Colon (tissue), 2 donors: ENCODE data around the gene ANKRD40.
"Not testable (repeated sequence)": the region's sequence is repeated elsewhere in the genome, so short reads cannot be mapped to it uniquely, and the experiment has no call there.

ENCODE experiments used
- FAIRE-seq: peaks from 2 replicates; lab custom pipeline; 2012; peaks lifted over from hg19 to GRCh38; lab: Jason Lieb, UNC
- donor health status: control.
- donor health status: control.

Gene ANKRD40

DNA sequence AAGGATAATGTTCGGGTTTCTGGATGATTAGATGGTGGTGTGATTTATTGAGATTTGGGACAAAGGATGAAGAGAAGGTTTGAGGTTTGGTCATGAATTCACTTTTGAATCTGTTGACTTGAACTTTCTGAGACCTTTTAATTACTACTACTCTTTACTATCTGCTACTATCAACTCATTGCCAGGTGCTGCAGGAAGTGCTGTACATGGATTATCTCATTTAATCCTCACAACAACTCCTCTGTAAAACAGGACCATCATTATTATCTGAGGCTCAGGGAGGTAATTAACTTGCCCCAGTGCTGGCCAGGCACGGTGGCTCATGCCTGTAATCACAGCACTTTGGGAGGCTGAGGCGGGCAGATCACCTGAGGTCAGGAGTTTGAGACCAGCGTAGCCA is 2.9 kb upstream of the ANKRD40 start:
- FAIRE-seq, result no peak

DNA sequence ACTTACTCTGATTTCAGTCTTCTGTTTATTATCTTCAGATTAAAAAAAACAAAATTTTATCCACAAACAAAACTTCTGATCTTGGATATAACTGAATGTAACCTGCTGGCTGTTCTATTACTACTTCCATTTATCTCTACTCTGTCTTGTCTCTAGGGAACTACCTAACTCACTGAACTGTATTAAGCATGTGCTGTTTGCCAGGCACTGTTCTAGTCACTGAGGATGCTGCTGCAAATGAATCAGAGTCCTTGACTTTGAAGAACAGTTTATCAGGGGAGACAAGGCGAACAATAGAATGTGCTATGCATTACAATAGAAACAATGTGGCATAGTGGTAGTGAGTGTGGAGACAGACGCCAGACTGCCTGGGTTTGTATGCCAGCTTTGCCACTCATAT is 2.3 kb upstream of the ANKRD40 start:
- FAIRE-seq, result no peak

- not testable (repeated sequence) for FAIRE-seq
Measured at GRCh38 chr17:50709053-50709452, 1.3 kb upstream of the ANKRD40 start.

DNA sequence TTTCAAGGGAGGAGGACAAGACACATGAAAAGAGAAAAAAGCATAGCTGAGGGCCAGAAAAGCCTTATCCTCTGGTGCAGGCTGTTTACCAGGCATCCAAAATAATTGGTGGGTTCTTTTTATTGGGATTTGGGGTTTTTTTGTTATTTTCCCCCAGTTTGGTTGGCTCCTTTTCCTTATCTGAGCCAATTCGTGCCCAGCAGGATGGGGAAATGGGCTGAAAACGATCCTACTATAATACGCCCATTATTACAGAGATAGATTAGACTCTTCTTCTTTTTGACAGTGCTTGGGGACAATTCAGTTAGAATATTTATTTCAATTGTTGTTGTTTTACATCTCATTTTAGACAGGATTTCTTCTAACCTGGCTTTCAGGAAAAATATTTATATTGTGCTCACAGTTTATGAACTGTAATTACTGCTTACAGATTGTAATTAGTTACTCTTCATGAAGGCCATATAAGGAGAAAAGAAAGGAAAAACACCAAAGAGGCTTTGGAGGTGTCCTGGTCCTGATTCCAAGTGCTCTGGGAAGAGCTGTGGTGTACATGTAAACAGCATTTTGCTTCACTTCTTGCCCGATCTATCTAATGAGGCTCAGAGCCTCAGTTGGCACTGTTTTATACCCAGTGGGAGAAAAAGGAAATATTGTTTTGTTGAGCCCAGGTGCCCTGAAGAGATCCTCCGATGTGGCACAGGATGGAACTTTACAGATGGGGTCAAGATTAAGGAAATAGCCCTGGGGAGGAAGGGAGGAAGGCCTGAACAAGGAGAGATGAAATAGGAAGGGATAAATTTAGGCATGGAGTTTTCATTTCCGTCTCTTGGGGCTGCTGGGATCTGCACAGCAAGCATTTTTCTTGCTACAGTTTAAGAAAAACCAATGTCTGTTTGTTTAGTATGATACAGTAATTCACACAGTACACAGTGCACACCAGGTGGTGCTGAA is 611 bp upstream of the ANKRD40 start:
- FAIRE-seq, result no peak

- FAIRE-seq, result no peak
Measured at GRCh38 chr17:50703162-50703561, 4.6 kb downstream of the ANKRD40 start.

DNA sequence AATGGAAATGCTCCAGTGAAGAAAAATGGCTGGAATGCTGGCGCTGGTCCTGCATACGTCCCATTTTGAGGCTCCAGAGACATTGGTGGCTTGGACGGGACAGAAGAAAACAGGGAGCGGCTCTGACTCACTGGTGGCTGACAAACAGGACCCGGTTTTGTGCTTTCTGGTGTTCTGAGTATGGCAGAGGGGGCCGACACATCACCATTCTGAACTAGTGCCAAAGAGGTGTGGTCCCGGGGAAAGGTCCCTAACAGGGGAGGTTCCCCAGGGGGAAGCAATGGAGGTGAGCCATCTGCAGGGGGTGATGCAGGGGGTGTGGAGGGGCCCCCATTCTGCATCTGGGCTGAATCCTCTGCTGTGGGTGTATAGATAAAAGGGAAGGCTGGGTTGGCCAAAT is 8.3 kb downstream of the ANKRD40 start:
- no peak for FAIRE-seq

DNA sequence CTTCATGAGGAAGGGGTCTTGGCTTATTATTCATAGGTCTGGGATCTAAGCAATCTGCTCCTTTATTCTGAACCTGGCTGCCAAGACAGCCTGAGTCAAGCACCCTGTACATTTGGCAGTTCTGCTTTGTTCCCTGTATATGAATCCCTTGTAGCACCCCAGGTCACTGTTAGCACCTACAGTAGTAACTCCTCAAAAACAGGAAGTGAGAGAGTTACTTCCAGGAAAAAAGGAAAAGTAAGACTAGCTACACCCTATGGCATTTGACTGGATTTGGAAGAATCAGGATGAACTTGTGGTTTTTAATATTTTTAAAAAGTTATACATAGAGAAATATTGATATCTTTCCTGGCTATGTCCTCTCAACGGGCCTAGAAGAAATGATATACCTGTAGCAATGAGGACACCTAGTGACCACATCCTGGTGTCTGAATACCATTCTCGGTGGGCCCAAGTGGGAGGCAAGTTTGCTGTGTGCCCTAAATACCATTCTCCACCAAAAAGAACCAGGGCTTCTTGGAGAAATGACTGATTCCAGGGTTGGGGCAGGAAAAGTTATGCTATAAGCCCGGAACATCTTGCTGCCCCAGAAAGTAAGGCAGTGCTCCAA is 9.9 kb downstream of the ANKRD40 start:
- no peak for FAIRE-seq

DNA sequence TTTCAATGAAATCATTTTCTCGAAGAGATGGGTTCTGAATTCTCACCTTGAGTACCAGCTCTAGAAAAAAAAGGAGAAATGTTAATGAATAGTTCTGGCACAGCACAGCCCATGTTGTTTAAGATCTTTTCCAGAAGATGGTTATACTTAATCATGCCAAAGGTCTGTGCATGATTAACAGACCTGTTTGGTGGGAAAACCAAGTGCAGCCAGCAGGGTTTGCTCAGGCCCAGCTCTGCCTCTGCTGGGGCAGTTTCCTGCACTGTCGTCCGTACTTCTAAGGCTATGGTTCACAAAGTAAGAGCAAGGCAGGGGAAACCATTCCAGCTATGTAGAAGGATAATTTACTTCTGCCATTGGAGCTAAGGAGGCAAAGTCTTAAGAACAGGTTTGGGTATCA is 10.7 kb downstream of the ANKRD40 start:
- FAIRE-seq, result no peak

DNA sequence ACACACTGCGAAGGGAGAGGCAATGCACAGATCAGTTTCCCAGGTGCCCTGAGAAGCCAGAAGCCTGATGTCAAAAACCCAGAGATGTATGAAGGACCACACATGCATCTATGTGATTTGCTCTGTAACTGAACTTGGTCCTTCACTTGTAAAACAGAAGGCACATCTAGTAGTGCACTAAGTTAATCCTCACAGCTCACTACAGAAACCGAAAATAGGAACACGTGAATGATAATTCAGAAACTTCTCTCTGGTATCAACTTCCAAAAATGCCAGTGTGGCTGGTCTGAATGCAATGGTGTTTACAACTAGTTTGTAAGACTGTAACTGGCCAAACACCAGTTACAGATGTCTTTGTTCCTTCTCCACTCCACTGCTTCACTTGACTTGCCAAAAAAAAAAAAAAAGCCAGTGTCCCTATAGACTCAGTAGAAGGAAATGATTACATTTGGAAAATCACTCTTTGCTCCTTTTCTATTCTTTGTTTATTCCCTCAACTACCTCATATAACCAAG is 11.3 kb downstream of the ANKRD40 start:
- FAIRE-seq, result no peak

DNA sequence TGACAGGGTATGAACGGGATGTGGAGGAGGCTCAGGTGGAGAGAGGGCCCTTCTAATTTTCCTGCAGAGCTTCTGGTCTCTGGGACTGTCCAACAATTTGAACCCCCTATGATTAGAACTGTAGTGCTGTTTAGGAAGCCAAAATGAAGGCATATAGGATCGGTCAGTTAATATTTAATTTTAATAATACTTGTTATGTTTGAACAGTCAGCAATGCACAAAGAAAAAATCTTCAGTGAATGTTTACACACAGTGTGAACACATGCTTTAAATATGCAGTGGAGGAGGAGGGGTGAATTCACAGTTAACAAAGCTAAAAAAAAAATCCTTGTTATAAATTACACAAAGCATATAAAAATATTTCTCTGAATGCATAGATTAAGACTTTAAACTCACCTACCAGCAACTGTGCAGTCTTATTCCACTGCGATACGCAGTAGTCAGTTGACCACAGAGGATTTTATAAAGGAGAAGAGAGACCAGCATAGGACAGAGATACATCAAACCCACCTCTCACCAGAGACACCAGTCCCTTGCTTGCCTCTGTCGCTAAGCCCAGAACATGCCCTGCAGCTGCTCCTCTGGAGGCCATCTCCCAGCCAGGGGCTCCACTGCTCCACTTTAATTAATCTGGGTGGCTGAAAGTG is 14.6 kb downstream of the ANKRD40 start:
- no peak for FAIRE-seq

GRCh38 chr17:50692448-50693035 is 15.2 kb downstream of the ANKRD40 start:
- FAIRE-seq, result no peak

- FAIRE-seq, result no peak
Measured at GRCh38 chr17:50691550-50692447, 15.9 kb downstream of the ANKRD40 start.

GRCh38 chr17:50690887-50691549 is 16.7 kb downstream of the ANKRD40 start:
- no peak for FAIRE-seq

DNA sequence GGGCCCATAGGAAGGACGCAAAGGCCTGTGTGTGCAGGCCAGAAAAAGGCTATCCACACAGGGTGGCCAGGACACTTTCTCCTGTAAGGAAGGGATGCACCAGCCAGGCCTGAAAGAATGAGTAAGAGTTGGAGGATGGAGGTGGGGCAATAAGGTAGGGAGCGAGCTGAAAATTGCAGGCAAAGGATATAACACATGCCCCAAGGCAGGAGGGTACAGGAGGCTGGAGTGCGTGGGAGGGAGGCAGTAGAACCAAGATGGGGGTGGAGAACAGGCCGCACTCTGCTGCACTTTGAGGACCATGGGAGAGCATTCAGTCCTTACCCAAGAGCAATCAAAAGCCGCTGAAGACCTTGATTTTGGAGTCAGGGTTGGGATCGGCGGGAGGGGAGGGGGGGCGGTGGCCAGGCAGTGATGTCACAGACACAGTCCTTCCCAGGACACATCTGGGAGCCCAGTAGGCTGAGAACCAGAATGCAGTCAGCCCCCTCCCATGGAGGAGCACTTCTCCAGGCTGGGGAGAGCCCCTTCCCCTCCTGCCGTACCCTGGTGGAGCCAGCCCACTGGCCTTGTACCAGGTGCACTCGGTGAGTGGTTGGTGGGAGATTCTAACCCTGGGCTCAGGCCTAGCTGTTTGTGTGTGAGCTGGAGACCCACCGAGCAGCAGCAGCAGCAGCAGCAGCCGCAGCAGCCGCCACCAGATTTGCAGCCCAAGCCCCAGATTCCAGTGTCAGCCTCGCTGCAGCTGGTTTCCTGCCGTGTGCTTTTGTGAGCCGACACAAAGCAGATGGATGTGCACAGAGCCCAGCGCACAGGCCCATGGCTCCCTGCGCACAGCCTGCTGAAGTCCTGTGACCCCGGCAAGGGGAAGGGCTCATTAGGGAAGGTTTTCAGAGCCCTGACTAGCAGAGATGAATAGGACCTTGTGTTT is 17.5 kb downstream of the ANKRD40 start:
- no peak for FAIRE-seq

DNA sequence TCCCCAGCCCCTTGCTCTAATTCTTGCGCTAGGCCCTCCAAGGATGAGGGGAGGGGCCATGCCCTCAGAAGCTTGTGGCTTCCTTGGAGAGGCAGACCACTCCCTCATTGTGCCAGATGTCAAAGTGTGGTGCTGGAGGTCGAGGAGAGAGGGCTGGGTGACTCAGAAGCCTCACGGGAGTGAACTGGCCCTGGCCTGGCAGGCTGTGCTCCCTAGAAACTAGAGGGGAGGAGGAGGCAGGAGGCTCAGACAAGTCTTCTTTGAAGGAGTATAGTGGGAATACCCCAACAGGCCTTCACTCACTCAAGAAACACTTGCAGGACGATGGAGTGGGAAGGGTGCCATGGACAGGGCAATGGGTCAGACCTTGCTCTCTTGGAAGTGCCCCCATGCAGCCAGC is 18.5 kb downstream of the ANKRD40 start:
- FAIRE-seq, result no peak

DNA sequence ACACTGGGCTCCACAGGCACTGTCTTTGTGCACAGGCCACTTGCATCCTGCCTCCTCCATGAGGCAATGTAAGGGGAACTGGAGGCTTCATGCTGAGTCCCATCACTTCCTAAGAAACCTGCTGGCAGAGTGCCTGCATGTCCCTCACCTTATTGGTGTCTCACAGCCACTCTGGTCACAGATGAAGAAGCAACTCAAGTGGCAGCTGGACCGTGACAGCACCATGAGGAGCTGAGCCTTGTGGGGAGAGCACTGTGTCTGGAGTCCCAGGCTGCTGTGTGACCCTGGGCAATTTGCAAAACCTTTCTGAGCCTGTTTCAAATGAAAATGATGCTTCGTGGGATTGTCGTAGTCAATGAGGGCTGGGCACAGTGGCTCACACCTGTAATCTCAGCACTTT is 19.5 kb downstream of the ANKRD40 start:
- no peak for FAIRE-seq

GRCh38 chr17:50687200-50688066 is 20.3 kb downstream of the ANKRD40 start:
- no peak for FAIRE-seq

- no peak for FAIRE-seq
Measured at GRCh38 chr17:50686494-50687199, 21.1 kb downstream of the ANKRD40 start.
